HEK293 (cell line): ENCODE results near the gene EZH2.

Source experiments
- EGR2 ChIP-seq: fragments of 450-650 bp; formaldehyde crosslinking; IDR thresholded peaks from 2 replicates; pipeline ENCODE4 v1.5.1; 2016; ENCODE audit warnings: low read depth, missing biosample characterization, missing genetic modification characterization
- GFI1B ChIP-seq: fragments of 450-650 bp; formaldehyde crosslinking; IDR thresholded peaks from 2 replicates; pipeline ENCODE4 v1.5.1; 2016; ENCODE audit warnings: missing biosample characterization, missing genetic modification characterization
- GLIS2 ChIP-seq: fragments of 450-650 bp; formaldehyde crosslinking; IDR thresholded peaks from 2 replicates; pipeline ENCODE4 v1.5.1; 2016; ENCODE audit warnings: missing biosample characterization, missing genetic modification characterization
- IKZF3 ChIP-seq: fragments of 450-650 bp; IDR thresholded peaks from 2 replicates; pipeline ENCODE4 v1.5.0; 2018; ENCODE audit warnings: missing biosample characterization, mild to moderate bottlenecking, missing genetic modification characterization, moderate library complexity
- OSR2 ChIP-seq: fragments of 450-650 bp; formaldehyde crosslinking; IDR thresholded peaks from 2 replicates; pipeline ENCODE4 v1.5.1; 2016; ENCODE audit warnings: missing biosample characterization, missing genetic modification characterization
- PRDM4 ChIP-seq: fragments of 450-650 bp; formaldehyde crosslinking; IDR thresholded peaks from 2 replicates; pipeline ENCODE4 v1.5.1; 2017; ENCODE audit warnings: missing biosample characterization, missing genetic modification characterization
- SCRT2 ChIP-seq: fragments of 450-650 bp; formaldehyde crosslinking; IDR thresholded peaks from 2 replicates; pipeline ENCODE4 v1.5.1; 2016; ENCODE audit warnings: missing biosample characterization, missing genetic modification characterization
- TRIM28 ChIP-seq: IDR thresholded peaks from 2 replicates; pipeline ENCODE4 v1.6.1; 2011; ENCODE audit warnings: low read length, control low read depth, borderline replicate concordance
- ZBTB17 ChIP-seq: fragments of 450-650 bp; formaldehyde crosslinking; IDR thresholded peaks from 2 replicates; pipeline ENCODE4 v1.5.1; 2016; ENCODE audit warnings: missing biosample characterization, missing genetic modification characterization
- ZBTB20 ChIP-seq: fragments of 450-650 bp; formaldehyde crosslinking; IDR thresholded peaks from 2 replicates; pipeline ENCODE4 v1.5.1; 2016; ENCODE audit warnings: missing biosample characterization, missing genetic modification characterization
- ZFHX2 ChIP-seq: fragments of 450-650 bp; formaldehyde crosslinking; conservative IDR thresholded peaks from 2 replicates; pipeline ENCODE4 v1.5.1; 2016; ENCODE audit warnings: missing biosample characterization, missing genetic modification characterization
- ZFP69B ChIP-seq: fragments of 450-650 bp; formaldehyde crosslinking; IDR thresholded peaks from 2 replicates; pipeline ENCODE4 v1.5.1; 2016; ENCODE audit warnings: missing biosample characterization, missing genetic modification characterization
- ZIC2 ChIP-seq: fragments of 450-650 bp; formaldehyde crosslinking; IDR thresholded peaks from 2 replicates; pipeline ENCODE4 v1.5.1; 2016; ENCODE audit warnings: missing biosample characterization, missing genetic modification characterization
- ZNF10 ChIP-seq: fragments of 450-650 bp; formaldehyde crosslinking; IDR thresholded peaks from 2 replicates; pipeline ENCODE4 v1.5.1; 2017; ENCODE audit warnings: missing biosample characterization, missing genetic modification characterization
- ZNF335 ChIP-seq: fragments of 450-650 bp; formaldehyde crosslinking; conservative IDR thresholded peaks from 2 replicates; pipeline ENCODE4 v1.5.1; 2016; ENCODE audit warnings: missing biosample characterization, missing genetic modification characterization
- ZNF366 ChIP-seq: fragments of 450-650 bp; formaldehyde crosslinking; conservative IDR thresholded peaks from 2 replicates; pipeline ENCODE4 v1.5.1; 2016; ENCODE audit warnings: missing biosample characterization, missing genetic modification characterization
- ZNF394 ChIP-seq: fragments of 450-650 bp; formaldehyde crosslinking; IDR thresholded peaks from 2 replicates; pipeline ENCODE4 v1.5.1; 2016; ENCODE audit warnings: missing biosample characterization, missing genetic modification characterization, mild to moderate bottlenecking, moderate library complexity, borderline replicate concordance
- ZNF510 ChIP-seq: fragments of 450-650 bp; formaldehyde crosslinking; IDR thresholded peaks from 2 replicates; pipeline ENCODE4 v1.5.1; 2018; ENCODE audit warnings: mild to moderate bottlenecking, missing genetic modification characterization, missing biosample characterization; ENCODE audit not compliant: insufficient replicate concordance
- ZXDB ChIP-seq: fragments of 450-650 bp; formaldehyde crosslinking; IDR thresholded peaks from 2 replicates; pipeline ENCODE4 v1.5.1; 2016; ENCODE audit warnings: missing biosample characterization, missing genetic modification characterization
- TF ChIP-seq, protein P1 (sequence below): fragments of 450-650 bp; formaldehyde crosslinking; IDR thresholded peaks from 2 replicates; pipeline ENCODE4 v1.5.1; 2016; ENCODE audit warnings: missing biosample characterization, missing genetic modification characterization
- TF ChIP-seq, protein P2 (sequence below): fragments of 450-650 bp; formaldehyde crosslinking; IDR thresholded peaks from 2 replicates; pipeline ENCODE4 v1.5.1; 2017; ENCODE audit warnings: missing biosample characterization, missing genetic modification characterization
- TF ChIP-seq, protein P3 (sequence below): fragments of 450-650 bp; formaldehyde crosslinking; IDR thresholded peaks from 2 replicates; pipeline ENCODE4 v1.5.1; 2016; ENCODE audit warnings: missing biosample characterization, missing genetic modification characterization
- TF ChIP-seq, protein P4 (sequence below): fragments of 450-650 bp; formaldehyde crosslinking; IDR thresholded peaks from 2 replicates; pipeline ENCODE4 v1.5.1; 2016; ENCODE audit warnings: missing biosample characterization, missing genetic modification characterization
- TF ChIP-seq, protein P5 (sequence below): fragments of 450-650 bp; formaldehyde crosslinking; IDR thresholded peaks from 2 replicates; pipeline ENCODE4 v1.5.1; 2016; ENCODE audit warnings: missing biosample characterization, missing genetic modification characterization
- TF ChIP-seq, protein P6 (sequence below): fragments of 450-650 bp; formaldehyde crosslinking; IDR thresholded peaks from 2 replicates; pipeline ENCODE4 v1.5.1; 2016; ENCODE audit warnings: missing biosample characterization, missing genetic modification characterization

EZH2 gene

DNA sequence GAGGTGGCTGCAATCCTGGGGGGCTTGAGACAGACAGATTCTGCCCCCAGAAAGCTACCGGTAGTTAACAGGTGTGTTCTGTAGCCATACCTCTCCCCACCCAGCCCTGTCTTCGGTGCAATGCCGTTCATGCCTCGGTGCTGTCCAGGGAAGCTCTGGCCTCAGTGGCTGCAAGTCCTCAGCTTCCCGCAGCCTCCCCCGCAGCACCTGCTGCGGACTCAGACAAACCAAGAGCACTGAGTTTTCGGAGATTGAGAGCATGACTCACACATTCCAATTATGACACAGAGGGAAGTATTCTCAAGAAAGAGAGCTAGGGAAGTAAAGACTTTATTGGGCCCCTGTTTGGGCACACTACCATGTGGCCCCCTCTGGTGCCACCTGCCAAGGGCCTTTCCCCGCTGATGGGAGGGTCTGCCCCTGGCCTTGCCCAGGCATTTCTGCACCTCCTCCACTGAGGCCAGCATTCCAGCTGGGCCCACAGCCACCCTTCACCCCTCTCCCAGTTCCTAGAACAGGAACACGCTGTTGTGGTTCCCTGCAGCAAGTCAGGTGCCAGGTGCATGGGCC, 30.2 kb upstream of the EZH2 start (continued):
- TF ChIP-seq, protein P1, sequence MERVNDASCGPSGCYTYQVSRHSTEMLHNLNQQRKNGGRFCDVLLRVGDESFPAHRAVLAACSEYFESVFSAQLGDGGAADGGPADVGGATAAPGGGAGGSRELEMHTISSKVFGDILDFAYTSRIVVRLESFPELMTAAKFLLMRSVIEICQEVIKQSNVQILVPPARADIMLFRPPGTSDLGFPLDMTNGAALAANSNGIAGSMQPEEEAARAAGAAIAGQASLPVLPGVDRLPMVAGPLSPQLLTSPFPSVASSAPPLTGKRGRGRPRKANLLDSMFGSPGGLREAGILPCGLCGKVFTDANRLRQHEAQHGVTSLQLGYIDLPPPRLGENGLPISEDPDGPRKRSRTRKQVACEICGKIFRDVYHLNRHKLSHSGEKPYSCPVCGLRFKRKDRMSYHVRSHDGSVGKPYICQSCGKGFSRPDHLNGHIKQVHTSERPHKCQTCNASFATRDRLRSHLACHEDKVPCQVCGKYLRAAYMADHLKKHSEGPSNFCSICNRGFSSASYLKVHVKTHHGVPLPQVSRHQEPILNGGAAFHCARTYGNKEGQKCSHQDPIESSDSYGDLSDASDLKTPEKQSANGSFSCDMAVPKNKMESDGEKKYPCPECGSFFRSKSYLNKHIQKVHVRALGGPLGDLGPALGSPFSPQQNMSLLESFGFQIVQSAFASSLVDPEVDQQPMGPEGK (tag by site-specific recombination) = peak; percentile 83
- TF ChIP-seq ZBTB17 = peak; percentile 74
- TF ChIP-seq, protein P2, sequence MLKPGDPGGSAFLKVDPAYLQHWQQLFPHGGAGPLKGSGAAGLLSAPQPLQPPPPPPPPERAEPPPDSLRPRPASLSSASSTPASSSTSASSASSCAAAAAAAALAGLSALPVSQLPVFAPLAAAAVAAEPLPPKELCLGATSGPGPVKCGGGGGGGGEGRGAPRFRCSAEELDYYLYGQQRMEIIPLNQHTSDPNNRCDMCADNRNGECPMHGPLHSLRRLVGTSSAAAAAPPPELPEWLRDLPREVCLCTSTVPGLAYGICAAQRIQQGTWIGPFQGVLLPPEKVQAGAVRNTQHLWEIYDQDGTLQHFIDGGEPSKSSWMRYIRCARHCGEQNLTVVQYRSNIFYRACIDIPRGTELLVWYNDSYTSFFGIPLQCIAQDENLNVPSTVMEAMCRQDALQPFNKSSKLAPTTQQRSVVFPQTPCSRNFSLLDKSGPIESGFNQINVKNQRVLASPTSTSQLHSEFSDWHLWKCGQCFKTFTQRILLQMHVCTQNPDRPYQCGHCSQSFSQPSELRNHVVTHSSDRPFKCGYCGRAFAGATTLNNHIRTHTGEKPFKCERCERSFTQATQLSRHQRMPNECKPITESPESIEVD (tag by site-specific recombination) = peak; percentile 46; the same call in 1 of the 2 replicates
- peak; percentile 92 for TF ChIP-seq SCRT2 (tag by site-specific recombination)
- TF ChIP-seq, protein P3, sequence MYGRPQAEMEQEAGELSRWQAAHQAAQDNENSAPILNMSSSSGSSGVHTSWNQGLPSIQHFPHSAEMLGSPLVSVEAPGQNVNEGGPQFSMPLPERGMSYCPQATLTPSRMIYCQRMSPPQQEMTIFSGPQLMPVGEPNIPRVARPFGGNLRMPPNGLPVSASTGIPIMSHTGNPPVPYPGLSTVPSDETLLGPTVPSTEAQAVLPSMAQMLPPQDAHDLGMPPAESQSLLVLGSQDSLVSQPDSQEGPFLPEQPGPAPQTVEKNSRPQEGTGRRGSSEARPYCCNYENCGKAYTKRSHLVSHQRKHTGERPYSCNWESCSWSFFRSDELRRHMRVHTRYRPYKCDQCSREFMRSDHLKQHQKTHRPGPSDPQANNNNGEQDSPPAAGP (tag by site-specific recombination) = peak; percentile 40; the same call in 1 of the 2 replicates
- peak; percentile 29; the same call in 1 of the 2 replicates for TF ChIP-seq ZNF394 (tag by site-specific recombination)
- peak; percentile 25; the same call in 1 of the 2 replicates for TF ChIP-seq ZBTB20 (tag by site-specific recombination)
- 0 out of 2 replicates have a peak, but pooled peaks have one; percentile 14 for TF ChIP-seq ZXDB (tag by site-specific recombination)
- peak; percentile 61 for TF ChIP-seq ZFHX2 (tag by site-specific recombination)
- peak; percentile 85 for TF ChIP-seq GLIS2
- no peak for TF ChIP-seq GFI1B
- peak; percentile 86 for TF ChIP-seq ZIC2
- TF ChIP-seq, protein P4, sequence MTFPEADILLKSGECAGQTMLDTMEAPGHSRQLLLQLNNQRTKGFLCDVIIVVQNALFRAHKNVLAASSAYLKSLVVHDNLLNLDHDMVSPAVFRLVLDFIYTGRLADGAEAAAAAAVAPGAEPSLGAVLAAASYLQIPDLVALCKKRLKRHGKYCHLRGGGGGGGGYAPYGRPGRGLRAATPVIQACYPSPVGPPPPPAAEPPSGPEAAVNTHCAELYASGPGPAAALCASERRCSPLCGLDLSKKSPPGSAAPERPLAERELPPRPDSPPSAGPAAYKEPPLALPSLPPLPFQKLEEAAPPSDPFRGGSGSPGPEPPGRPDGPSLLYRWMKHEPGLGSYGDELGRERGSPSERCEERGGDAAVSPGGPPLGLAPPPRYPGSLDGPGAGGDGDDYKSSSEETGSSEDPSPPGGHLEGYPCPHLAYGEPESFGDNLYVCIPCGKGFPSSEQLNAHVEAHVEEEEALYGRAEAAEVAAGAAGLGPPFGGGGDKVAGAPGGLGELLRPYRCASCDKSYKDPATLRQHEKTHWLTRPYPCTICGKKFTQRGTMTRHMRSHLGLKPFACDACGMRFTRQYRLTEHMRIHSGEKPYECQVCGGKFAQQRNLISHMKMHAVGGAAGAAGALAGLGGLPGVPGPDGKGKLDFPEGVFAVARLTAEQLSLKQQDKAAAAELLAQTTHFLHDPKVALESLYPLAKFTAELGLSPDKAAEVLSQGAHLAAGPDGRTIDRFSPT (tag by site-specific recombination) = peak; percentile 94
- TF ChIP-seq PRDM4 (tag by site-specific recombination) = peak; percentile 81; the same call in 1 of the 2 replicates
- TF ChIP-seq ZNF10 (tag by site-specific recombination) = peak; percentile 62; the same call in 1 of the 2 replicates
- TF ChIP-seq, protein P5, sequence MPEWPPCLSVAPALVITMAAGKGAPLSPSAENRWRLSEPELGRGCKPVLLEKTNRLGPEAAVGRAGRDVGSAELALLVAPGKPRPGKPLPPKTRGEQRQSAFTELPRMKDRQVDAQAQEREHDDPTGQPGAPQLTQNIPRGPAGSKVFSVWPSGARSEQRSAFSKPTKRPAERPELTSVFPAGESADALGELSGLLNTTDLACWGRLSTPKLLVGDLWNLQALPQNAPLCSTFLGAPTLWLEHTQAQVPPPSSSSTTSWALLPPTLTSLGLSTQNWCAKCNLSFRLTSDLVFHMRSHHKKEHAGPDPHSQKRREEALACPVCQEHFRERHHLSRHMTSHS = no peak
- peak; percentile 81 for TF ChIP-seq ZNF335 (tag by site-specific recombination)
- TF ChIP-seq ZNF510 (tag by site-specific recombination) = no peak
- TF ChIP-seq, protein P6, sequence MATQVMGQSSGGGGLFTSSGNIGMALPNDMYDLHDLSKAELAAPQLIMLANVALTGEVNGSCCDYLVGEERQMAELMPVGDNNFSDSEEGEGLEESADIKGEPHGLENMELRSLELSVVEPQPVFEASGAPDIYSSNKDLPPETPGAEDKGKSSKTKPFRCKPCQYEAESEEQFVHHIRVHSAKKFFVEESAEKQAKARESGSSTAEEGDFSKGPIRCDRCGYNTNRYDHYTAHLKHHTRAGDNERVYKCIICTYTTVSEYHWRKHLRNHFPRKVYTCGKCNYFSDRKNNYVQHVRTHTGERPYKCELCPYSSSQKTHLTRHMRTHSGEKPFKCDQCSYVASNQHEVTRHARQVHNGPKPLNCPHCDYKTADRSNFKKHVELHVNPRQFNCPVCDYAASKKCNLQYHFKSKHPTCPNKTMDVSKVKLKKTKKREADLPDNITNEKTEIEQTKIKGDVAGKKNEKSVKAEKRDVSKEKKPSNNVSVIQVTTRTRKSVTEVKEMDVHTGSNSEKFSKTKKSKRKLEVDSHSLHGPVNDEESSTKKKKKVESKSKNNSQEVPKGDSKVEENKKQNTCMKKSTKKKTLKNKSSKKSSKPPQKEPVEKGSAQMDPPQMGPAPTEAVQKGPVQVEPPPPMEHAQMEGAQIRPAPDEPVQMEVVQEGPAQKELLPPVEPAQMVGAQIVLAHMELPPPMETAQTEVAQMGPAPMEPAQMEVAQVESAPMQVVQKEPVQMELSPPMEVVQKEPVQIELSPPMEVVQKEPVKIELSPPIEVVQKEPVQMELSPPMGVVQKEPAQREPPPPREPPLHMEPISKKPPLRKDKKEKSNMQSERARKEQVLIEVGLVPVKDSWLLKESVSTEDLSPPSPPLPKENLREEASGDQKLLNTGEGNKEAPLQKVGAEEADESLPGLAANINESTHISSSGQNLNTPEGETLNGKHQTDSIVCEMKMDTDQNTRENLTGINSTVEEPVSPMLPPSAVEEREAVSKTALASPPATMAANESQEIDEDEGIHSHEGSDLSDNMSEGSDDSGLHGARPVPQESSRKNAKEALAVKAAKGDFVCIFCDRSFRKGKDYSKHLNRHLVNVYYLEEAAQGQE (tag by site-specific recombination) = peak; percentile 72
- no peak for TF ChIP-seq EGR2 (tag by site-specific recombination)
- 0 out of 2 replicates have a peak, but pooled peaks have one; percentile 44 for TF ChIP-seq IKZF3
- 0 out of 2 replicates have a peak, but pooled peaks have one; percentile 32 for TF ChIP-seq TRIM28
- peak; percentile 76 for TF ChIP-seq ZNF366 (tag by site-specific recombination)
- TF ChIP-seq ZFP69B (tag by site-specific recombination) = peak; percentile 68
- TF ChIP-seq OSR2 (tag by site-specific recombination) = peak; percentile 89; the same call in 1 of the 2 replicates
